ENCODE data around the gene CREB5.

GRCh38 chr7:28390426-28390825, 21.9 kb upstream of the CREB5 start:
- no peak for TF ChIP-seq POLR2A (IDR thresholded peaks at IDR 0.05)
- TF ChIP-seq, protein P1, sequence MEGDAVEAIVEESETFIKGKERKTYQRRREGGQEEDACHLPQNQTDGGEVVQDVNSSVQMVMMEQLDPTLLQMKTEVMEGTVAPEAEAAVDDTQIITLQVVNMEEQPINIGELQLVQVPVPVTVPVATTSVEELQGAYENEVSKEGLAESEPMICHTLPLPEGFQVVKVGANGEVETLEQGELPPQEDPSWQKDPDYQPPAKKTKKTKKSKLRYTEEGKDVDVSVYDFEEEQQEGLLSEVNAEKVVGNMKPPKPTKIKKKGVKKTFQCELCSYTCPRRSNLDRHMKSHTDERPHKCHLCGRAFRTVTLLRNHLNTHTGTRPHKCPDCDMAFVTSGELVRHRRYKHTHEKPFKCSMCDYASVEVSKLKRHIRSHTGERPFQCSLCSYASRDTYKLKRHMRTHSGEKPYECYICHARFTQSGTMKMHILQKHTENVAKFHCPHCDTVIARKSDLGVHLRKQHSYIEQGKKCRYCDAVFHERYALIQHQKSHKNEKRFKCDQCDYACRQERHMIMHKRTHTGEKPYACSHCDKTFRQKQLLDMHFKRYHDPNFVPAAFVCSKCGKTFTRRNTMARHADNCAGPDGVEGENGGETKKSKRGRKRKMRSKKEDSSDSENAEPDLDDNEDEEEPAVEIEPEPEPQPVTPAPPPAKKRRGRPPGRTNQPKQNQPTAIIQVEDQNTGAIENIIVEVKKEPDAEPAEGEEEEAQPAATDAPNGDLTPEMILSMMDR (IDR thresholded peaks at IDR 0.05 in 8 of 11, conservative IDR thresholded peaks at IDR 0.05 in 3 of 11), result no peak

All from spleen (tissue), 7 donors.